Osteocyte (in vitro differentiated cells): ENCODE measurements around the gene FHIT. TPM values are rescaled to one million over a fixed set of nuclear protein-coding genes. Genes with fewer than 3 reads are reported as not detected.

Experiments
- DNase-seq: peaks from one replicate; pipeline ENCODE4 v3.0.0; 2021; ENCODE audit warnings: mixed read lengths; ENCODE audit not compliant: unreplicated experiment; ENCODE audit errors: extremely low spot score
- H3K27ac Mint-ChIP-seq: one replicate; pipeline ENCODE4 v1.8.0; 2021; ENCODE audit warnings: mild to moderate bottlenecking, mixed read lengths; ENCODE audit not compliant: unreplicated experiment
- H3K27me3 Mint-ChIP-seq: one replicate; pipeline ENCODE4 v1.8.0; 2021; ENCODE audit warnings: mixed read lengths; ENCODE audit not compliant: unreplicated experiment
- H3K36me3 Mint-ChIP-seq: one replicate; pipeline ENCODE4 v1.8.0; 2021; ENCODE audit warnings: mixed read lengths; ENCODE audit not compliant: unreplicated experiment
- H3K4me1 Mint-ChIP-seq: one replicate; pipeline ENCODE4 v1.8.0; 2021; ENCODE audit warnings: mixed read lengths; ENCODE audit not compliant: unreplicated experiment
- H3K4me3 Mint-ChIP-seq: one replicate; pipeline ENCODE4 v1.8.0; 2021; ENCODE audit warnings: mild to moderate bottlenecking, moderate library complexity, mixed read lengths; ENCODE audit not compliant: unreplicated experiment
- H3K9me3 Mint-ChIP-seq: one replicate; pipeline ENCODE4 v1.8.0; 2021; ENCODE audit warnings: mixed read lengths; ENCODE audit not compliant: unreplicated experiment
- total RNA-seq: library from RNA; stranded (reverse); gene quantifications from 2 replicates; pipeline ENCODE4 v1.2.1, GENCODE V29; 2021
- TF ChIP-seq, protein P1 (sequence below): fragments of 200-600 bp; sonication (generic); IDR thresholded peaks from 2 replicates; pipeline ENCODE4 v1.5.0; 2021; ENCODE audit warnings: antibody characterized with exemption, mild to moderate bottlenecking, moderate library complexity

The FHIT gene
- total RNA-seq, 1 donor from 2014 or later, result 2.3 TPM

DNA sequence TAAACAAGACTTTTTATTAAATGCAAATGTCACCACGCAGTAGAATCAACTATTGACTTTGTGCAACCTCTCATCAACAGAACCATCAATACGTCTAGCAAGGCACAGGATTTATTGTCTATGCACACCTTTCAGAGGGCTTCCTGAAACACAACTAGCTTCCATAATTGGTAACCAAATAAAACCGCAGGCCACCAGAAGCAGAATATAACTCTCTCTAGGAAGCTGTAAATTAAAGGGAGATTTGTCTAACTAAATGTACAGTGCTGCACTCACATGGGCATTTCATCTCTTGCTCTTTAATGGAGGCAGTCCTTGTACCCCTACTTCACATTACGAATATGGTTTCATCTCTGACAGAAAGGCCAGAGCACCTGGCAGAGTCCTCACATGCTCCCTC is 93.0 kb downstream of the FHIT start:
- peaks cover 4% of the 10 kb centered on the region for H3K9me3 Mint-ChIP-seq
- no peak for DNase-seq
- H3K4me3 Mint-ChIP-seq, result no peak overlapping the region
- H3K27me3 Mint-ChIP-seq, result peaks cover 10% of the 10 kb centered on the region
- TF ChIP-seq, protein P1, sequence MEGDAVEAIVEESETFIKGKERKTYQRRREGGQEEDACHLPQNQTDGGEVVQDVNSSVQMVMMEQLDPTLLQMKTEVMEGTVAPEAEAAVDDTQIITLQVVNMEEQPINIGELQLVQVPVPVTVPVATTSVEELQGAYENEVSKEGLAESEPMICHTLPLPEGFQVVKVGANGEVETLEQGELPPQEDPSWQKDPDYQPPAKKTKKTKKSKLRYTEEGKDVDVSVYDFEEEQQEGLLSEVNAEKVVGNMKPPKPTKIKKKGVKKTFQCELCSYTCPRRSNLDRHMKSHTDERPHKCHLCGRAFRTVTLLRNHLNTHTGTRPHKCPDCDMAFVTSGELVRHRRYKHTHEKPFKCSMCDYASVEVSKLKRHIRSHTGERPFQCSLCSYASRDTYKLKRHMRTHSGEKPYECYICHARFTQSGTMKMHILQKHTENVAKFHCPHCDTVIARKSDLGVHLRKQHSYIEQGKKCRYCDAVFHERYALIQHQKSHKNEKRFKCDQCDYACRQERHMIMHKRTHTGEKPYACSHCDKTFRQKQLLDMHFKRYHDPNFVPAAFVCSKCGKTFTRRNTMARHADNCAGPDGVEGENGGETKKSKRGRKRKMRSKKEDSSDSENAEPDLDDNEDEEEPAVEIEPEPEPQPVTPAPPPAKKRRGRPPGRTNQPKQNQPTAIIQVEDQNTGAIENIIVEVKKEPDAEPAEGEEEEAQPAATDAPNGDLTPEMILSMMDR, result no peak
- no peaks in the 10 kb centered on the region for H3K36me3 Mint-ChIP-seq
- H3K27ac Mint-ChIP-seq, result no peak overlapping the region
- no peaks in the 10 kb centered on the region for H3K4me1 Mint-ChIP-seq

DNA sequence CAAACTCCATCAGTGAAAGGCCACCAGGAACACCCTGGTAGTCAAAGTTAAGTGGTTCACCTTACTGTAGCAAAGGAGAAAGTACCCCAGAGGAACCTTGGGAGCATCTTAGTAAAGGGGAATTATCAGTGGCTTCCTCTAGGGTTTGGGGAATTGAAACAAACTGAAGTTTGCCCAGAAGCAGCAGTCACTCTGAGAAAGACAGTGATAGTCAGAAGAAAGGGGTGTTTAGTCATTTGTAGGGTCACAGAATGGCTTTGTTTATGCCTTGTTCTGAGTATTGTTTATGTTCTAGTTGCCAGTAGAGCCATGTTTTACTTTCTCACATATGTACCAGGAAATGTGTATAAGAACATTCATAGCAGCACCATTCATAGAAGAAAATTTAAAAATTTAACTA is 93.8 kb downstream of the FHIT start:
- Mint-ChIP-seq H3K4me1 (no peaks in the 10 kb centered on the region), H3K27ac (no peak overlapping the region), H3K4me3 (no peak overlapping the region), H3K9me3 (peaks cover 2% of the 10 kb centered on the region), H3K36me3 (no peaks in the 10 kb centered on the region), H3K27me3 (peaks cover 10% of the 10 kb centered on the region)
- TF ChIP-seq, protein P1, result no peak
- no peak for DNase-seq

DNA sequence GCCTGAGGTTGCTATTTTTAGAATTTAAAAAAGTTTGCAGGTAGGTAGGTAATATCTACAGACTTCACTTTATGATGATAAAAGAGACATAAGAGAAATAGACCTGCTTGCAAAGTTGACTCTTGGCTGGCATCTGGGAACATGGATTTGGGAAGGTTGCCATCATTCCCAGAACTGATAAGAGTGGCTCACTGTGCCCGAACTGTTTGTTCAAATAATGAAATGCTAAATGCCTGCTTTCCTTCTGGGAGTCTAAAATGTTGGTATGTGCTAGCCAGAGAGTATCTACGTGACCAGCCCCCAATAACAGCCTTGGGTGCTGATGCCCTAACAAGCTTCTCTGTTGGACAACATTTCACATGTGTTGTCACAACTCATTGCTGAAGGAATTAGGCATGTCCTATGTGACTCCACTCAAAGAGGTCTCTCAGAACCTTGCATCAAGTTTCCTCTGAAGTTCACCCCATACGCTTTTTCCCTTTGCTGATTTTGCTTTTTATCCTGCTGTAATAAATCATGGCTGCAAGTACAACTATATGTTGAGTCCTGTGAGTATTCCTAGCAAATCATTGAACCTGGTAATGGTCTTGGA is 95.5 kb downstream of the FHIT start:
- Mint-ChIP-seq H3K4me1 (no peaks in the 10 kb centered on the region), H3K9me3 (peaks cover 4% of the 10 kb centered on the region), H3K27ac (no peak overlapping the region), H3K27me3 (peaks cover 10% of the 10 kb centered on the region), H3K36me3 (no peaks in the 10 kb centered on the region), H3K4me3 (no peak overlapping the region)
- no peak for DNase-seq
- TF ChIP-seq, protein P1, result no peak

DNA sequence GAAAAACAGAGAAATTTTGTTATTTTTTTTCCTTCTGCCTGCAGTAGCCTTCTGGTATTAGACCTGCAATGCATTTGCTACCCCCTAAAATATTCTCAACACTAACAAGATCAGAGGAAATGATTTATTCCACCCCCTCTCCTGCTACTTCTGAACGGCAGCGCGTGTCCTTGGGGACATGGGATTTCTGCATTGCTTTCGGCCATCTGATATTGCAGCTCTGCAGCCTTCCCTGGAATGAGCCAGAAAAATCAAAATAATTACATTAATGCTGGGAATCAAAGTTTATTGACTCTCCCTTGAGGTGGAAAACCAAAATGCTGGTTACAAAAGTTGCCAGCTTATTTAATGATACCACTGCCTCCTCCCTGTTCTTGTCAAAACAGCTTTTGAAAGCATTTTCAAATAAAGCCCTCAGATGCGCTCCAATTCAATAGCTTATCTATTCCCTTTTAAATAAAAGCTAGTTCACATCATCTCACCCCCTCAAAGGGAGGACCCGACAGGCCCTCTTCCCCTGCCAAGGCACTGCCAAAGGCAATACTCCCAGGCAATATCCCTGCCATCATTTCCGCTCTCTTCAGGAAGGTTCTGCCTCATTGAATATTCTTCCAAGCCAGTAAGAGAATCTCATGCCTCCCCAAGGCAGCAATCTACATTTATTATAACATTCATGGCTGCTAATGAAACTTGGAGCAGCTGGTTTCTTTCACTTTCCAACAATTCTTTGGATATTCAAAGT is 96.6 kb downstream of the FHIT start:
- Mint-ChIP-seq H3K9me3 (peaks cover 7% of the 10 kb centered on the region), H3K4me3 (no peak overlapping the region), H3K27me3 (peaks cover 10% of the 10 kb centered on the region), H3K27ac (no peak overlapping the region), H3K36me3 (no peaks in the 10 kb centered on the region), H3K4me1 (no peaks in the 10 kb centered on the region)
- DNase-seq, result no peak
- TF ChIP-seq, protein P1, result no peak

DNA sequence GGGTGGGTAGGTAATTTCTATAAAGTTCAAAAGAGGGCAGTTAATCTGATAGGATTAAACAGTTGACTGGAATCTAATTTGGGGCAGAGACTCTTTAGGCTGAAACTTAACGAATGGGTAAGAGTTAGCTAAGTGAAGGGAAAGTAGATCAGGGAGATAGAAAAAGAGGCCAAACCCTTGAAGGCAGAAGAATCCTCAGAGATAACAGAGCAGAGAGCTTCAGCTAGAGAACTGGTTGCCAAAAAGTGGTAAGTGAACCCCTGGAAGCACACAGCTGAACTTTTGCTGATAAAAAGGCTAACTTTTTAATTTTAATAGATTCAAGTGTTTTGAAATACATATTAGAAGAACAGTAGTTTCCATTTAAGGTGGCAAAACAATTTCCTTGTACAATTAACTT is 99.2 kb downstream of the FHIT start:
- Mint-ChIP-seq H3K27ac (no peak overlapping the region), H3K9me3 (peaks cover 7% of the 10 kb centered on the region), H3K27me3 (peaks cover 10% of the 10 kb centered on the region), H3K36me3 (no peaks in the 10 kb centered on the region), H3K4me1 (no peaks in the 10 kb centered on the region), H3K4me3 (no peak overlapping the region)
- TF ChIP-seq, protein P1, result no peak
- DNase-seq, result no peak
